ENCODE measurements around the gene SOS1. TPM values are rescaled to one million over a fixed set of nuclear protein-coding genes. Genes with fewer than 3 reads are reported as not detected.
"Not testable (repeated sequence)": the region's sequence is repeated elsewhere in the genome, so short reads cannot be mapped to it uniquely, and the experiment has no call there.

The SOS1 gene
- total RNA-seq, 1 donor from 2014 or later = 8.2 TPM

DNA sequence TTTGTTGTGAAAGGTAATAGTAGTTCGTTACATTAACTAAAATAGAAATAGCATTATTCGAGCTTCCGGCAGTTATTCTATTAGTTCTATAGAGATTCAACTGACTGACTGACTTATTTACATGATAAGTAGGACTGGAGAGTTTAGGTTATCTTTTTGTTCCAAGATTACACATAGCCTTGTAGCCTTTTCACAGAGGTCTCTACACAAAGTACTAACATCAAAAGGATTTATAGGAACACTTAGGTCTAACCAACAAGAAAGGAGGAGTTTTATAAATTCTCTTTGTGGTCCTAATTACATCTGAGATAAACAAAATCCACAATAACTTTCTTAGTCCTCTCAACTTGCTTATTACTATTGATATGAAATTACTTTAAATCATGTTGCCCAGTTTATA lies 62.8 kb downstream of the SOS1 start:
- Histone ChIP-seq H3K36me3 (ENCODE audit: control insufficient read depth, insufficient read depth, low read length) (no peaks in the 10 kb centered on the region), H3K27me3 (ENCODE audit: control insufficient read depth, insufficient read depth, low read length) (no peaks in the 10 kb centered on the region), H3K4me3 (ENCODE audit: low read depth, low read length) (no peak overlapping the region)
- FAIRE-seq = no peak
- TF ChIP-seq, protein P1, sequence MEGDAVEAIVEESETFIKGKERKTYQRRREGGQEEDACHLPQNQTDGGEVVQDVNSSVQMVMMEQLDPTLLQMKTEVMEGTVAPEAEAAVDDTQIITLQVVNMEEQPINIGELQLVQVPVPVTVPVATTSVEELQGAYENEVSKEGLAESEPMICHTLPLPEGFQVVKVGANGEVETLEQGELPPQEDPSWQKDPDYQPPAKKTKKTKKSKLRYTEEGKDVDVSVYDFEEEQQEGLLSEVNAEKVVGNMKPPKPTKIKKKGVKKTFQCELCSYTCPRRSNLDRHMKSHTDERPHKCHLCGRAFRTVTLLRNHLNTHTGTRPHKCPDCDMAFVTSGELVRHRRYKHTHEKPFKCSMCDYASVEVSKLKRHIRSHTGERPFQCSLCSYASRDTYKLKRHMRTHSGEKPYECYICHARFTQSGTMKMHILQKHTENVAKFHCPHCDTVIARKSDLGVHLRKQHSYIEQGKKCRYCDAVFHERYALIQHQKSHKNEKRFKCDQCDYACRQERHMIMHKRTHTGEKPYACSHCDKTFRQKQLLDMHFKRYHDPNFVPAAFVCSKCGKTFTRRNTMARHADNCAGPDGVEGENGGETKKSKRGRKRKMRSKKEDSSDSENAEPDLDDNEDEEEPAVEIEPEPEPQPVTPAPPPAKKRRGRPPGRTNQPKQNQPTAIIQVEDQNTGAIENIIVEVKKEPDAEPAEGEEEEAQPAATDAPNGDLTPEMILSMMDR (IDR thresholded peaks at IDR 0.05; ENCODE audit: insufficient read depth, low read length, severe bottlenecking) = no peak
- no peak for DNase-seq (ENCODE audit: low read depth)

GRCh38 chr2:39052665-39053064 lies 68.2 kb downstream of the SOS1 start:
- not testable (repeated sequence) for DNase-seq (ENCODE audit: low read depth); H3K27me3 ChIP-seq (ENCODE audit: control insufficient read depth, insufficient read depth, low read length); H3K4me3 ChIP-seq (ENCODE audit: low read depth, low read length); FAIRE-seq; H3K36me3 ChIP-seq (ENCODE audit: control insufficient read depth, insufficient read depth, low read length)

GRCh38 chr2:39050109-39050508 lies 70.7 kb downstream of the SOS1 start:
- FAIRE-seq (no peak), DNase-seq (ENCODE audit: low read depth) (peak; percentile 80)
- TF ChIP-seq, protein P1 (IDR thresholded peaks at IDR 0.05; ENCODE audit: insufficient read depth, low read length, severe bottlenecking) = no peak
- Histone ChIP-seq H3K27me3 (ENCODE audit: control insufficient read depth, insufficient read depth, low read length) (no peaks in the 10 kb centered on the region), H3K36me3 (ENCODE audit: control insufficient read depth, insufficient read depth, low read length) (peaks cover 2% of the 10 kb centered on the region), H3K4me3 (ENCODE audit: low read depth, low read length) (no peak overlapping the region)

- TF ChIP-seq, protein P1 (IDR thresholded peaks at IDR 0.05; ENCODE audit: insufficient read depth, low read length, severe bottlenecking) = no peak
These were observed 81.8 kb downstream of the SOS1 start for GRCh38 chr2:39039072-39039471.

DNA sequence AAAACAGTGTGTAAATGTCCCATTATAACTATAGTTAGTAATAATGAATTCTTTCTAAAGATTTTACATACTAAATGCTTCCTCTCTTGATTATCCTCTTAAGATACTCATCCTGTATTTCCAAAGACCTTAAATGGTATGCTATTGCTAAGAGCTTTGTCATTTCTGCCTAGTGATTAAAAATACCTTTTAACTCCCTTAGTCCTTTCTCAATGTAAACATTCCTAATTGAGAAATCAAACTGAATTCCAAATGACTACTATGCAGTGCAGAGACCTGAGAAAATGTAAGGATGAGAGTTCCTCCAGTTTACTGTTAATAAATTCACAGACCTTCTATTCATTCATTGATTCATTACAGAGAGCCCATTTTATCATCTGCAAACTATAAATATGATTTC lies 86.9 kb downstream of the SOS1 start:
- Histone ChIP-seq H3K36me3 (ENCODE audit: control insufficient read depth, insufficient read depth, low read length) (no peaks in the 10 kb centered on the region), H3K4me3 (ENCODE audit: low read depth, low read length) (no peak overlapping the region), H3K27me3 (ENCODE audit: control insufficient read depth, insufficient read depth, low read length) (no peaks in the 10 kb centered on the region)
- TF ChIP-seq, protein P1 (IDR thresholded peaks at IDR 0.05; ENCODE audit: insufficient read depth, low read length, severe bottlenecking) = no peak
- FAIRE-seq (no peak), DNase-seq (ENCODE audit: low read depth) (peak; percentile 77)

More at GRCh38 chr2:39039072-39039471, 81.8 kb downstream of the SOS1 start:
- Histone ChIP-seq H3K27me3 (ENCODE audit: control insufficient read depth, insufficient read depth, low read length) (no peaks in the 10 kb centered on the region), H3K36me3 (ENCODE audit: control insufficient read depth, insufficient read depth, low read length) (no peaks in the 10 kb centered on the region), H3K4me3 (ENCODE audit: low read depth, low read length) (no peak overlapping the region)
- DNase-seq (ENCODE audit: low read depth) = no peak
- no peak for FAIRE-seq

GRCh38 chr2:39027421-39027820 lies 93.4 kb downstream of the SOS1 start:
- TF ChIP-seq, protein P1 (IDR thresholded peaks at IDR 0.05; ENCODE audit: insufficient read depth, low read length, severe bottlenecking) = no peak
- FAIRE-seq (no peak), DNase-seq (ENCODE audit: low read depth) (no peak)
- Histone ChIP-seq H3K4me3 (ENCODE audit: low read depth, low read length) (no peak overlapping the region), H3K27me3 (ENCODE audit: control insufficient read depth, insufficient read depth, low read length) (no peaks in the 10 kb centered on the region), H3K36me3 (ENCODE audit: control insufficient read depth, insufficient read depth, low read length) (peaks cover 2% of the 10 kb centered on the region)
